Measurements from ENCODE around the gene CBX8.
A peak's percentile ranks its signal among the peaks of the same experiment; 100 is the strongest.

The CBX8 gene

GRCh38 chr17:79788989-79789942, 7.6 kb downstream of the CBX8 start:
- ATAC-seq (ENCODE audit: insufficient read depth, low read depth) (no peak), DNase-seq (no peak)
- H3K4me1 ChIP-seq (ENCODE audit: insufficient read depth, low read length): 0 out of 2 replicates have a peak, but pooled peaks cover under 1% of the 10 kb centered on the region
- no peak overlapping the region for H3K4me2 ChIP-seq (ENCODE audit: insufficient read depth, low read length)
- H3K79me2 ChIP-seq (ENCODE audit: insufficient read depth, low read length): no peaks in the 10 kb centered on the region
- no peak overlapping the region for H2AFZ ChIP-seq (ENCODE audit: low read depth, low read length)
- no peaks in the 10 kb centered on the region for H3K27me3 ChIP-seq (ENCODE audit: insufficient read depth, low read length, poor library complexity)
- H3K4me3 ChIP-seq (ENCODE audit: low read depth in 1 of 2, low read length in 2 of 2): no peak overlapping the region
- peaks cover 29% of the 10 kb centered on the region for H3K36me3 ChIP-seq (ENCODE audit: insufficient read depth, low read length)
- no peak for TF ChIP-seq CTCF (IDR thresholded peaks at IDR 0.05; ENCODE audit: borderline replicate concordance, extremely low read depth, low read length, poor library complexity, severe bottlenecking)
- H3K9me3 ChIP-seq (ENCODE audit: insufficient read depth, low read length, severe bottlenecking): no peaks in the 10 kb centered on the region
- H4K20me1 ChIP-seq (ENCODE audit: insufficient read depth, low read length): peaks cover 39% of the 10 kb centered on the region
- no peak overlapping the region for H3K9ac ChIP-seq (ENCODE audit: low read depth, low read length)
- H3K27ac ChIP-seq (ENCODE audit: low read length): no peak overlapping the region

GRCh38 chr17:79788455-79788854, 8.4 kb downstream of the CBX8 start:
- Histone ChIP-seq H3K4me3 (ENCODE audit: low read depth in 1 of 2, low read length in 2 of 2) (no peak overlapping the region), H3K36me3 (ENCODE audit: insufficient read depth, low read length) (peaks cover 32% of the 10 kb centered on the region), H3K27me3 (ENCODE audit: insufficient read depth, low read length, poor library complexity) (no peaks in the 10 kb centered on the region), H3K9me3 (ENCODE audit: insufficient read depth, low read length, severe bottlenecking) (no peaks in the 10 kb centered on the region), H3K4me2 (ENCODE audit: insufficient read depth, low read length) (no peak overlapping the region), H3K79me2 (ENCODE audit: insufficient read depth, low read length) (no peaks in the 10 kb centered on the region), H3K9ac (ENCODE audit: low read depth, low read length) (no peak overlapping the region), H3K4me1 (ENCODE audit: insufficient read depth, low read length) (no peaks in the 10 kb centered on the region), H3K27ac (ENCODE audit: low read length) (no peak overlapping the region), H4K20me1 (ENCODE audit: insufficient read depth, low read length) (peaks cover 37% of the 10 kb centered on the region), H2AFZ (ENCODE audit: low read depth, low read length) (no peak overlapping the region)
- DNase-seq: no peak
- no peak for ATAC-seq (ENCODE audit: insufficient read depth, low read depth)
- no peak for TF ChIP-seq CTCF (IDR thresholded peaks at IDR 0.05; ENCODE audit: borderline replicate concordance, extremely low read depth, low read length, poor library complexity, severe bottlenecking)
- no peak for TF ChIP-seq EZH2 (IDR thresholded peaks at IDR 0.05; ENCODE audit: borderline replicate concordance, low read depth, low read length, severe bottlenecking)

GRCh38 chr17:79786930-79787643, 9.8 kb downstream of the CBX8 start:
- ATAC-seq (ENCODE audit: insufficient read depth, low read depth): 0 out of 3 replicates have a peak, but pooled peaks have one; percentile 13
- Histone ChIP-seq H3K79me2 (ENCODE audit: insufficient read depth, low read length) (peaks cover 5% of the 10 kb centered on the region; the same call in 1 of the 2 replicates), H3K36me3 (ENCODE audit: insufficient read depth, low read length) (peaks cover 43% of the 10 kb centered on the region), H3K9me3 (ENCODE audit: insufficient read depth, low read length, severe bottlenecking) (no peaks in the 10 kb centered on the region), H3K4me1 (ENCODE audit: insufficient read depth, low read length) (no peaks in the 10 kb centered on the region), H3K9ac (ENCODE audit: low read depth, low read length) (no peak overlapping the region), H4K20me1 (ENCODE audit: insufficient read depth, low read length) (peaks cover 47% of the 10 kb centered on the region), H3K4me3 (ENCODE audit: low read depth in 1 of 2, low read length in 2 of 2) (no peak overlapping the region), H3K4me2 (ENCODE audit: insufficient read depth, low read length) (no peak overlapping the region), H3K27me3 (ENCODE audit: insufficient read depth, low read length, poor library complexity) (no peaks in the 10 kb centered on the region), H2AFZ (ENCODE audit: low read depth, low read length) (no peak overlapping the region), H3K27ac (ENCODE audit: low read length) (0 out of 2 replicates have a peak overlapping the region, but pooled peaks have one; percentile 20)
- TF ChIP-seq EZH2 (IDR thresholded peaks at IDR 0.05; ENCODE audit: borderline replicate concordance, low read depth, low read length, severe bottlenecking): no peak
- no peak for TF ChIP-seq CTCF (IDR thresholded peaks at IDR 0.05; ENCODE audit: borderline replicate concordance, extremely low read depth, low read length, poor library complexity, severe bottlenecking)
- DNase-seq: no peak

All from DND-41 (cell line).